Kidney epithelial cell (primary cell): ENCODE results near the gene ACSS2. TPM values are rescaled to one million over a fixed set of nuclear protein-coding genes. Genes with fewer than 3 reads are reported as not detected.

Experiments used
- DNase-seq: peaks from one replicate; pipeline ENCODE4 v3.0.0-alpha.2; 2010; ENCODE audit warnings: low read depth
- H3K27me3 ChIP-seq: 2 replicates; pipeline ENCODE4 v1.6.0; 2011; ENCODE audit warnings: low read length; ENCODE audit not compliant: control insufficient read depth, insufficient read depth
- H3K36me3 ChIP-seq: 2 replicates; pipeline ENCODE4 v1.5.1; 2011; ENCODE audit warnings: low read length; ENCODE audit not compliant: control insufficient read depth, insufficient read depth
- H3K4me3 ChIP-seq: 2 replicates; pipeline ENCODE4 v1.5.1; 2011; ENCODE audit warnings: low read depth, mild to moderate bottlenecking, control low read depth, low read length
- CTCF ChIP-seq: IDR thresholded peaks from 2 replicates; pipeline ENCODE4 v1.5.1; 2011; ENCODE audit warnings: mild to moderate bottlenecking, moderate library complexity, low read length, control low read depth, inconsistent platforms; ENCODE audit not compliant: insufficient read depth, poor library complexity, severe bottlenecking
- total RNA-seq: library from RNA; depleted of rRNA; stranded (reverse); fragments of >200 nt; gene quantifications from 2 replicates; pipeline ENCODE4 v1.2.3, GENCODE V29; 2015

ACSS2 gene
- total RNA-seq, 1 donor from 2014 or later: 29.2 TPM

GRCh38 chr20:34928411-34928810, 52.0 kb downstream of the ACSS2 start:
- Histone ChIP-seq H3K4me3 (no peak overlapping the region), H3K36me3 (peaks cover 1% of the 10 kb centered on the region), H3K27me3 (no peaks in the 10 kb centered on the region)
- TF ChIP-seq CTCF: no peak
- no peak for DNase-seq

- no peak for TF ChIP-seq CTCF
- Histone ChIP-seq H3K4me3 (no peak overlapping the region), H3K27me3 (no peaks in the 10 kb centered on the region), H3K36me3 (no peaks in the 10 kb centered on the region)
- DNase-seq: no peak
Observed at GRCh38 chr20:34931771-34932170, 55.4 kb downstream of the ACSS2 start.

- Histone ChIP-seq H3K27me3 (no peaks in the 10 kb centered on the region), H3K36me3 (peaks cover 2% of the 10 kb centered on the region), H3K4me3 (no peak overlapping the region)
- no peak for TF ChIP-seq CTCF
- DNase-seq: no peak
Observed at GRCh38 chr20:34938466-34939163, 62.2 kb downstream of the ACSS2 start.

GRCh38 chr20:34940081-34940481, 63.7 kb downstream of the ACSS2 start:
- H3K4me3 ChIP-seq: no peak overlapping the region
- no peaks in the 10 kb centered on the region for H3K27me3 ChIP-seq
- H3K36me3 ChIP-seq: peaks cover 2% of the 10 kb centered on the region
- TF ChIP-seq CTCF: no peak
- DNase-seq: no peak

GRCh38 chr20:34941226-34941625, 64.8 kb downstream of the ACSS2 start:
- no peak for DNase-seq
- Histone ChIP-seq H3K36me3 (peaks cover 2% of the 10 kb centered on the region), H3K4me3 (no peak overlapping the region), H3K27me3 (no peaks in the 10 kb centered on the region)
- no peak for TF ChIP-seq CTCF

- DNase-seq: no peak
- Histone ChIP-seq H3K36me3 (peaks cover 2% of the 10 kb centered on the region), H3K4me3 (no peak overlapping the region), H3K27me3 (no peaks in the 10 kb centered on the region)
- no peak for TF ChIP-seq CTCF
Observed at GRCh38 chr20:34942301-34942700, 65.9 kb downstream of the ACSS2 start.
